Neural cell (in vitro differentiated cells): Measurements from ENCODE around the gene TFIP11. TPM values are rescaled to one million over a fixed set of nuclear protein-coding genes. Genes with fewer than 3 reads are reported as not detected.
A peak's percentile ranks its signal among the peaks of the same experiment; 100 is the strongest.

Experiments
- H2AFZ ChIP-seq: fragments of 200-600, 300-800 bp; sonication (generic), shearing (Covaris generic); 2 replicates; pipeline ENCODE4 v1.6.0; 2014; ENCODE audit warnings: low read depth, mild to moderate bottlenecking, antibody characterized with exemption, low read length, moderate library complexity
- H3F3A ChIP-seq: fragments of 200-600 bp; shearing (Covaris generic); 2 replicates; pipeline ENCODE4 v1.6.1; 2016; ENCODE audit warnings: mild to moderate bottlenecking, moderate library complexity, mixed read lengths, antibody characterized with exemption, low read length; ENCODE audit not compliant: insufficient read depth, poor library complexity, severe bottlenecking
- H3K27ac ChIP-seq: fragments of 200-600, 300-800 bp; sonication (generic), shearing (Covaris generic); 2 replicates; pipeline ENCODE4 v1.5.1; 2014; ENCODE audit warnings: mild to moderate bottlenecking, low read length, moderate library complexity
- H3K27me3 ChIP-seq: fragments of 300-800, 200-600 bp; sonication (generic), shearing (Covaris generic); 2 replicates; pipeline ENCODE4 v1.6.0; 2014; ENCODE audit warnings: mild to moderate bottlenecking, low read depth, low read length, moderate library complexity; ENCODE audit not compliant: insufficient read depth
- H3K36me3 ChIP-seq: fragments of 300-800, 200-600 bp; sonication (generic), shearing (Covaris generic); 2 replicates; pipeline ENCODE4 v1.5.1; 2014; ENCODE audit warnings: mild to moderate bottlenecking, antibody characterized with exemption, low read length, moderate library complexity; ENCODE audit not compliant: insufficient read depth
- H3K4me2 ChIP-seq: fragments of 300-800, 200-600 bp; sonication (generic), shearing (Covaris generic); 2 replicates; pipeline ENCODE4 v1.6.0; 2014; ENCODE audit warnings: mild to moderate bottlenecking, low read length
- H3K4me3 ChIP-seq: fragments of 300-800, 200-600 bp; sonication (generic), shearing (Covaris generic); 2 replicates; pipeline ENCODE4 v1.5.1; 2014; ENCODE audit warnings: mild to moderate bottlenecking, low read length, moderate library complexity
- H3K79me2 ChIP-seq: fragments of 200-600 bp; shearing (Covaris generic); replicated peaks from 2 replicates; pipeline ENCODE4 v1.6.0; 2014; ENCODE audit warnings: mild to moderate bottlenecking, low read length, moderate library complexity; ENCODE audit not compliant: insufficient read depth
- H3K9ac ChIP-seq: fragments of 300-800, 200-600 bp; sonication (generic), shearing (Covaris generic); 2 replicates; pipeline ENCODE4 v1.6.1; 2016; ENCODE audit warnings: mild to moderate bottlenecking, low read length, mixed read lengths
- H3K9me2 ChIP-seq: fragments of 200-600 bp; shearing (Covaris generic); 2 replicates; pipeline ENCODE4 v1.6.1; 2016; ENCODE audit warnings: mild to moderate bottlenecking, low read length, mixed read lengths; ENCODE audit not compliant: insufficient read depth
- H3K9me3 ChIP-seq: fragments of 200-600, 300-800 bp; sonication (generic), shearing (Covaris generic); 2 replicates; pipeline ENCODE4 v1.6.1; 2016; ENCODE audit warnings: mild to moderate bottlenecking, mixed run types, low read length, moderate library complexity, mixed read lengths
- H4K20me1 ChIP-seq: fragments of 200-600 bp; shearing (Covaris generic); 2 replicates; pipeline ENCODE4 v1.6.1; 2016; ENCODE audit warnings: mild to moderate bottlenecking, mixed run types; ENCODE audit not compliant: insufficient read depth
- CTCF ChIP-seq: fragments of 450-650 bp; IDR thresholded peaks from 2 replicates; pipeline ENCODE4 v1.5.1; 2014; ENCODE audit warnings: antibody characterized with exemption, mild to moderate bottlenecking, moderate library complexity; ENCODE audit not compliant: poor library complexity, severe bottlenecking
- EP300 ChIP-seq: fragments of 450-650 bp; conservative IDR thresholded peaks from 2 replicates; pipeline ENCODE4 v1.6.1; 2014; ENCODE audit warnings: antibody characterized with exemption, mild to moderate bottlenecking, moderate library complexity; ENCODE audit not compliant: poor library complexity, severe bottlenecking
- EZH2 ChIP-seq: fragments of 200-600, 300-800 bp; shearing (Covaris generic), sonication (generic); IDR thresholded peaks from 2 replicates; pipeline ENCODE4 v1.6.1; 2014; ENCODE audit warnings: antibody characterized with exemption, low read length, borderline replicate concordance, mild to moderate bottlenecking; ENCODE audit not compliant: insufficient read depth, poor library complexity, severe bottlenecking
- MXI1 ChIP-seq: fragments of 450-650 bp; conservative IDR thresholded peaks from 2 replicates; pipeline ENCODE4 v1.6.1; 2014; ENCODE audit warnings: antibody characterized with exemption, mild to moderate bottlenecking; ENCODE audit not compliant: poor library complexity, severe bottlenecking
- POLR2AphosphoS5 ChIP-seq: IDR thresholded peaks from 2 replicates; pipeline ENCODE4 v1.6.1; 2012
- RAD21 ChIP-seq: fragments of 450-650 bp; conservative IDR thresholded peaks from 2 replicates; pipeline ENCODE4 v1.6.1; 2014; ENCODE audit warnings: antibody characterized with exemption, mild to moderate bottlenecking, moderate library complexity
- SMC3 ChIP-seq: fragments of 450-650 bp; conservative IDR thresholded peaks from 2 replicates; pipeline ENCODE4 v1.6.1; 2014; ENCODE audit warnings: antibody characterized with exemption, mild to moderate bottlenecking, moderate library complexity; ENCODE audit not compliant: poor library complexity
- TAF1 ChIP-seq: IDR thresholded peaks from 2 replicates; pipeline ENCODE4 v1.6.1; 2012; ENCODE audit warnings: low read depth
- polyA plus RNA-seq: library from polyadenylated mRNA; depleted of rRNA; stranded (reverse); fragments of >200 nt; gene quantifications from 2 replicates; pipeline ENCODE4 v1.2.3, GENCODE V29; 2014
- TF ChIP-seq, protein P1 (sequence below): IDR thresholded peaks from 2 replicates; pipeline ENCODE4 v1.6.1; 2012; ENCODE audit warnings: borderline replicate concordance

The TFIP11 gene
- polyA plus RNA-seq, 1 donor from 2014 or later: 49.8 TPM

DNA sequence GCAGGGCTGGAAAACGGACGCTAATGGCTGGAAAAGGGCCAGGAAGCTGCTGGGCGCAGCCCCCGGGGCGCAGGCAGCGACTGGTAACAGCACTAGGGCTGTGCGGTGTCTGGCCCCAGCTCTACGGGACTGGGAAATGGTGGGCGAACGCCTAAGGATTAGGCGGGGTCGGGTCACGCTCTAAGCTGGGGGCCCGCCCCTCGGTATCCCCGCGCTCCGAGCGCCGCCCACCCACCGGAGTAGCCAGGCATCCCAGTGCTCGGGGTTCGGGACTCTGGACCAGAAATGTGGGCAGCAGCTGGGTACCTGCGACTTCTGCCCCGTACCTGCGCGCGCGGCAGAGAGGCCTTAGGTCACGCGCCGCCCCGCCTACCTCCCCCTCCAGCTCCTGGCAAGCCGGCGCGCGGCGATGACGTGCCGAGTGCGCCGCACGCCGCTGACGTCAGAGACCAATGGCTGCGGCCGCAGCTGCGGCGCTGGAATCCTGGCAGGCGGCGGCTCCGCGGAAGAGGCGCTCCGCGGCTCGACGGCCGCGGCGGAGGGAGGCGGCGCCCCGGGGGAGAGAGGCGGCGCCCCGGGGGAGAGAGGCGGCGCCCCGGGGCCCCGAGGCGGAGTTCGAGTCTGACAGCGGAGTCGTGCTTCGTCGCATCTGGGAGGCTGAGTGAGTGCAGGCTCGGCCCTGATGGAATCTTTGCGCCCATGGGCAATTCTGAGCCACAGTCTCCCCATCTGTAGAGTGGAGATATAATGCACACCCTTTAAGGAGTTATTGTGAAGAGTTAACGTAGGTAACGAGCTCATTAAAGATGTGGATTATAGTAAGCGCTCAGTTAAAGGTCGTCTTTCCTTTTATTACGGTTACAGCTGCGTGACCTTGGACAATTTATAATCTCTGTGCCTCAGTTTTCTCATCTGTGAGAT lies 28.6 kb downstream of the TFIP11 start, which contains the start of the genes HPS4 and SRRD:
Gene HPS4, minus strand, starts transcription at position 345 of the 921 bp plus-strand sequence. CDS start 2,021 bp downstream, outside the sequence.
Gene SRRD, plus strand, starts transcription at position 439 of the 921 bp plus-strand sequence. Its CDS starts 14 bp downstream, at position 453.
- Histone ChIP-seq H4K20me1 (no peaks in the 10 kb centered on the region), H3K9me3 (no peaks in the 10 kb centered on the region), H3K36me3 (no peaks in the 10 kb centered on the region), H3K79me2 (peaks cover 32% of the 10 kb centered on the region), H3K4me3 (peak within 1 kb of the TSS; percentile 84), H3K4me2 (peak within 1 kb of the TSS; percentile 90), H3K9me2 (no peaks in the 10 kb centered on the region), H2AFZ (peak within 1 kb of the TSS; percentile 92), H3K27ac (peak within 1 kb of the TSS; percentile 90), H3K9ac (peak within 1 kb of the TSS; percentile 95), H3F3A (no peaks in the 10 kb centered on the region), H3K27me3 (no peaks in the 10 kb centered on the region)
- TF ChIP-seq SMC3 (peak; percentile 53), EP300 (peak; percentile 76), CTCF (peak; percentile 28), RAD21 (peak; percentile 57), POLR2AphosphoS5 (peak; percentile 98), EZH2 (no peak), MXI1 (peak; percentile 91), TAF1 (peak; percentile 91)
- TF ChIP-seq, protein P1, sequence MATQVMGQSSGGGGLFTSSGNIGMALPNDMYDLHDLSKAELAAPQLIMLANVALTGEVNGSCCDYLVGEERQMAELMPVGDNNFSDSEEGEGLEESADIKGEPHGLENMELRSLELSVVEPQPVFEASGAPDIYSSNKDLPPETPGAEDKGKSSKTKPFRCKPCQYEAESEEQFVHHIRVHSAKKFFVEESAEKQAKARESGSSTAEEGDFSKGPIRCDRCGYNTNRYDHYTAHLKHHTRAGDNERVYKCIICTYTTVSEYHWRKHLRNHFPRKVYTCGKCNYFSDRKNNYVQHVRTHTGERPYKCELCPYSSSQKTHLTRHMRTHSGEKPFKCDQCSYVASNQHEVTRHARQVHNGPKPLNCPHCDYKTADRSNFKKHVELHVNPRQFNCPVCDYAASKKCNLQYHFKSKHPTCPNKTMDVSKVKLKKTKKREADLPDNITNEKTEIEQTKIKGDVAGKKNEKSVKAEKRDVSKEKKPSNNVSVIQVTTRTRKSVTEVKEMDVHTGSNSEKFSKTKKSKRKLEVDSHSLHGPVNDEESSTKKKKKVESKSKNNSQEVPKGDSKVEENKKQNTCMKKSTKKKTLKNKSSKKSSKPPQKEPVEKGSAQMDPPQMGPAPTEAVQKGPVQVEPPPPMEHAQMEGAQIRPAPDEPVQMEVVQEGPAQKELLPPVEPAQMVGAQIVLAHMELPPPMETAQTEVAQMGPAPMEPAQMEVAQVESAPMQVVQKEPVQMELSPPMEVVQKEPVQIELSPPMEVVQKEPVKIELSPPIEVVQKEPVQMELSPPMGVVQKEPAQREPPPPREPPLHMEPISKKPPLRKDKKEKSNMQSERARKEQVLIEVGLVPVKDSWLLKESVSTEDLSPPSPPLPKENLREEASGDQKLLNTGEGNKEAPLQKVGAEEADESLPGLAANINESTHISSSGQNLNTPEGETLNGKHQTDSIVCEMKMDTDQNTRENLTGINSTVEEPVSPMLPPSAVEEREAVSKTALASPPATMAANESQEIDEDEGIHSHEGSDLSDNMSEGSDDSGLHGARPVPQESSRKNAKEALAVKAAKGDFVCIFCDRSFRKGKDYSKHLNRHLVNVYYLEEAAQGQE: peak; percentile 52

- no peaks in the 10 kb centered on the region for H3K9me3 ChIP-seq
- peak overlapping the region; percentile 84 for H3K4me3 ChIP-seq
- H3K9me2 ChIP-seq: no peaks in the 10 kb centered on the region
- TF ChIP-seq TAF1: no peak
- no peaks in the 10 kb centered on the region for H3K27me3 ChIP-seq
- H4K20me1 ChIP-seq: no peaks in the 10 kb centered on the region
- H3K27ac ChIP-seq: peak overlapping the region; percentile 90
- peak overlapping the region; percentile 92 for H2AFZ ChIP-seq
- H3K4me2 ChIP-seq: peak overlapping the region; percentile 90
- peak overlapping the region; percentile 95 for H3K9ac ChIP-seq
- H3K36me3 ChIP-seq: no peaks in the 10 kb centered on the region
- H3K79me2 ChIP-seq: peaks cover 32% of the 10 kb centered on the region
- H3F3A ChIP-seq: no peaks in the 10 kb centered on the region
Observed at GRCh38 chr22:26483043-26483438, 29.2 kb downstream of the TFIP11 start.
